ENCODE measurements around the gene GOLGA7B.
A peak's percentile ranks its signal among the peaks of the same experiment; 100 is the strongest.

GOLGA7B gene

GRCh38 chr10:97896756-97897358 lies 47.2 kb downstream of the GOLGA7B start:
- no peak for DNase-seq

- DNase-seq: no peak
These were observed 48.8 kb downstream of the GOLGA7B start for GRCh38 chr10:97898429-97898828.

GRCh38 chr10:97901381-97901780 lies 51.7 kb downstream of the GOLGA7B start:
- no peak for DNase-seq

- no peak for DNase-seq
These were observed 53.7 kb downstream of the GOLGA7B start for GRCh38 chr10:97903128-97904017.

GRCh38 chr10:97904018-97904381 lies 54.4 kb downstream of the GOLGA7B start:
- DNase-seq: no peak

GRCh38 chr10:97904576-97904975 lies 54.9 kb downstream of the GOLGA7B start:
- no peak for DNase-seq

- no peak for DNase-seq
These were observed 55.6 kb downstream of the GOLGA7B start for GRCh38 chr10:97905276-97905675.

GRCh38 chr10:97907211-97907610 lies 57.6 kb downstream of the GOLGA7B start:
- no peak for DNase-seq

GRCh38 chr10:97907830-97908229 lies 58.2 kb downstream of the GOLGA7B start:
- DNase-seq: no peak

GRCh38 chr10:97910661-97911060 lies 61.0 kb downstream of the GOLGA7B start:
- DNase-seq: no peak

- no peak for DNase-seq
These were observed 61.6 kb downstream of the GOLGA7B start for GRCh38 chr10:97911217-97911616.

- DNase-seq: no peak
These were observed 63.5 kb downstream of the GOLGA7B start for GRCh38 chr10:97913193-97913592.

GRCh38 chr10:97913614-97914013 lies 64.0 kb downstream of the GOLGA7B start:
- no peak for DNase-seq

GRCh38 chr10:97914171-97914836 lies 64.7 kb downstream of the GOLGA7B start:
- DNase-seq: no peak

- peak; percentile 31 to 54 for DNase-seq
These were observed 65.2 kb downstream of the GOLGA7B start for GRCh38 chr10:97914837-97915211.

GRCh38 chr10:97915346-97916131 lies 65.9 kb downstream of the GOLGA7B start:
- no peak for DNase-seq

GRCh38 chr10:97916586-97916985 lies 66.9 kb downstream of the GOLGA7B start:
- no peak for DNase-seq

GRCh38 chr10:97919012-97919411 lies 69.4 kb downstream of the GOLGA7B start:
- DNase-seq: no peak

- no peak for DNase-seq
These were observed 71.2 kb downstream of the GOLGA7B start for GRCh38 chr10:97920865-97921264.

Measured in NCI-H187 (cell line).